Trophoblast cell (in vitro differentiated cells and primary cell): ENCODE measurements around the gene ADK.

Experiments used
- DNase-seq, 2 donors: peaks; one replicate each; pipeline ENCODE4 v3.0.0-alpha.2; 2016
- H2AFZ ChIP-seq: 2 replicates; pipeline ENCODE4 v1.6.1; 2013; ENCODE audit warnings: low read length, moderate library complexity, mild to moderate bottlenecking; ENCODE audit not compliant: insufficient read depth, poor library complexity
- H2AK5ac ChIP-seq: 2 replicates; pipeline ENCODE4 v1.6.1; 2013; ENCODE audit warnings: mild to moderate bottlenecking, low read length
- H2BK120ac ChIP-seq: 2 replicates; pipeline ENCODE4 v1.6.1; 2013; ENCODE audit warnings: low read length, mild to moderate bottlenecking, moderate library complexity; ENCODE audit not compliant: insufficient read depth, poor library complexity
- H2BK12ac ChIP-seq: 2 replicates; pipeline ENCODE4 v1.6.1; 2013; ENCODE audit warnings: mild to moderate bottlenecking, low read length, moderate library complexity
- H2BK5ac ChIP-seq: 2 replicates; pipeline ENCODE4 v1.6.1; 2013; ENCODE audit warnings: low read length, low read depth, moderate library complexity, mild to moderate bottlenecking; ENCODE audit not compliant: poor library complexity
- H3K14ac ChIP-seq: 2 replicates; pipeline ENCODE4 v1.6.1; 2013; ENCODE audit warnings: mild to moderate bottlenecking, low read length
- H3K18ac ChIP-seq: 2 replicates; pipeline ENCODE4 v1.6.1; 2013; ENCODE audit warnings: mild to moderate bottlenecking, low read length
- H3K23ac ChIP-seq: 2 replicates; pipeline ENCODE4 v1.6.1; 2013; ENCODE audit warnings: low read length
- H3K27ac ChIP-seq: 2 replicates; pipeline ENCODE4 v1.5.1; 2013; ENCODE audit warnings: low read depth, mild to moderate bottlenecking, inconsistent platforms, low read length, moderate library complexity
- H3K27me3 ChIP-seq: 2 replicates; pipeline ENCODE4 v1.6.1; 2013; ENCODE audit warnings: inconsistent platforms, mild to moderate bottlenecking, low read length, moderate library complexity; ENCODE audit not compliant: insufficient read depth
- H3K36me3 ChIP-seq, 2 experiments: 1 replicate in 1 of 2; 2 replicates in 1 of 2; pipeline ENCODE4 v1.6.1; 2013; ENCODE audit warnings: low read length in 2 of 2, mild to moderate bottlenecking in 2 of 2, moderate library complexity in 1 of 2; ENCODE audit not compliant: insufficient read depth in 2 of 2, control insufficient read depth in 1 of 2
- H3K4ac ChIP-seq: 2 replicates; pipeline ENCODE4 v1.6.1; 2013; ENCODE audit warnings: low read depth, mild to moderate bottlenecking, low read length, moderate library complexity
- H3K4me1 ChIP-seq, 2 experiments: 1 replicate in 1 of 2; 2 replicates in 1 of 2; pipeline ENCODE4 v1.6.1; 2013; ENCODE audit warnings: low read length in 2 of 2, mild to moderate bottlenecking in 2 of 2, moderate library complexity in 1 of 2; ENCODE audit not compliant: insufficient read depth in 2 of 2, control insufficient read depth in 1 of 2
- H3K4me2 ChIP-seq: 2 replicates; pipeline ENCODE4 v1.6.1; 2013; ENCODE audit warnings: inconsistent platforms, mild to moderate bottlenecking, low read length, moderate library complexity
- H3K4me3 ChIP-seq: 2 replicates; pipeline ENCODE4 v1.5.1; 2013; ENCODE audit warnings: mild to moderate bottlenecking, low read depth, low read length, inconsistent platforms
- H3K79me1 ChIP-seq: one replicate; pipeline ENCODE4 v1.6.1; 2013; ENCODE audit warnings: low read length
- H3K79me2 ChIP-seq: 2 replicates; pipeline ENCODE4 v1.6.1; 2013; ENCODE audit warnings: low read length, mild to moderate bottlenecking; ENCODE audit not compliant: control insufficient read depth, insufficient read depth, poor library complexity
- H3K9ac ChIP-seq: 2 replicates; pipeline ENCODE4 v1.6.1; 2013; ENCODE audit warnings: mild to moderate bottlenecking, low read length
- H3K9me3 ChIP-seq: 2 replicates; pipeline ENCODE4 v1.6.1; 2013; ENCODE audit warnings: low read depth, mild to moderate bottlenecking, control low read depth, inconsistent platforms, low read length; ENCODE audit not compliant: insufficient read depth
- H4K12ac ChIP-seq: 2 replicates; pipeline ENCODE4 v1.6.1; 2013; ENCODE audit warnings: low read depth, mild to moderate bottlenecking, low read length, moderate library complexity
- H4K8ac ChIP-seq: 2 replicates; pipeline ENCODE4 v1.6.1; 2013; ENCODE audit warnings: low read depth, mild to moderate bottlenecking, low read length, moderate library complexity
- H4K91ac ChIP-seq: one replicate; pipeline ENCODE4 v1.6.1; 2013; ENCODE audit warnings: low read depth, mild to moderate bottlenecking, low read length, moderate library complexity
- WGBS: extraction: QIAGEN DNeasy Blood & Tissue Kit; methylation state at CpG from one replicate; pipeline ENCODE4 v1.1.7; 2013; ENCODE audit warnings: missing lambda C conversion rate; ENCODE audit not compliant: insufficient read length, insufficient coverage; ENCODE audit errors: extremely low coverage; 5-methylcytosine and 5-hydroxymethylcytosine counted together

Gene ADK

GRCh38 chr10:74500026-74500704, 349.1 kb downstream of the ADK start:
- Histone ChIP-seq H3K4ac (no peak overlapping the region), H2AFZ (no peak overlapping the region), H4K91ac (no peak overlapping the region), H2AK5ac (no peak overlapping the region), H4K12ac (no peak overlapping the region), H3K4me3 (no peak overlapping the region), H3K18ac (no peak overlapping the region), H4K8ac (no peak overlapping the region), H2BK5ac (no peak overlapping the region), H3K9me3 (no peaks in the 10 kb centered on the region), H3K14ac (no peak overlapping the region), H3K79me2 (no peaks in the 10 kb centered on the region), H3K27ac (no peak overlapping the region), H3K4me2 (no peak overlapping the region), H3K9ac (no peak overlapping the region), H2BK120ac (no peak overlapping the region), H2BK12ac (no peak overlapping the region), H3K4me1 (no peaks in the 10 kb centered on the region), H3K27me3 (no peaks in the 10 kb centered on the region), H3K79me1 (no peaks in the 10 kb centered on the region), H3K23ac (no peak overlapping the region), H3K36me3 (no peaks in the 10 kb centered on the region)
- no CpG with 5 or more reads among the region's 4 CpGs for WGBS
- DNase-seq, result no peak

GRCh38 chr10:74500816-74501215, 349.8 kb downstream of the ADK start:
- Histone ChIP-seq H3K18ac (no peak overlapping the region), H4K8ac (no peak overlapping the region), H4K91ac (no peak overlapping the region), H3K9ac (no peak overlapping the region), H3K4ac (no peak overlapping the region), H3K79me1 (no peaks in the 10 kb centered on the region), H3K27ac (no peak overlapping the region), H3K79me2 (no peaks in the 10 kb centered on the region), H4K12ac (no peak overlapping the region), H2AK5ac (no peak overlapping the region), H3K14ac (no peak overlapping the region), H2BK12ac (no peak overlapping the region), H3K4me1 (no peaks in the 10 kb centered on the region), H2BK120ac (no peak overlapping the region), H3K4me2 (no peak overlapping the region), H3K4me3 (no peak overlapping the region), H2AFZ (no peak overlapping the region), H3K23ac (no peak overlapping the region), H2BK5ac (no peak overlapping the region), H3K36me3 (no peaks in the 10 kb centered on the region), H3K9me3 (no peaks in the 10 kb centered on the region), H3K27me3 (no peaks in the 10 kb centered on the region)
- DNase-seq, result no peak

DNA sequence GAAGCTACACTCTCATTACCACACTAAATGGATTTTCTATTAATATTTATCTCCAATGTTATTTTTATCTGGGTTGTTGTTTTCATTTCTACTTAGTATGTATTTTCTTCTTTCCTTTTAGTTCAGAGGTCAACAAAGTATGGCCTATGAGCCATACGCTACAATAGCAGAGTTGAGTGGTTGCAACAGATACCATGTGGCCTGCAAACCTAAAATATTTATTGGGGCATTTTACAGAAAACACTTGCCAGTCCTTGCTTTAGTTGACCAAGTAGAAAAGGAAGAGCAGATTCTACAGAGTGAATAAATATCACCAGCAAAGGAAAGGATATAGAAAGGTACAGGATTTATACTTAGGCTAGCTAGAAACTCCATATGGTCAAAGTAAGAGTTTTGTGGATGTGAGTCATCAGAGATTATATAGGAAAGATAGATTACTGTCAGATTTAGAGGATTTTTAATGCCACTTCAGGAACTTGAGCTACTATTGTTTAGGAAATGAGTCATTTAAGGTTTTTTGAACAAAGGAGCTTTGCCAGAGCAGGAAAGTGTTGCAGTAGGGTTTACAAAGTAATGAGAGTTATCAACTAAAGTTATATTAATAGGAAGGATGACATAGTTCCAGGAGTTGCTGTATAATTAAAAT, 352.1 kb downstream of the ADK start:
- H4K12ac ChIP-seq, result no peak overlapping the region
- no peaks in the 10 kb centered on the region for H3K27me3 ChIP-seq
- H2AFZ ChIP-seq, result no peak overlapping the region
- H3K4ac ChIP-seq, result no peak overlapping the region
- no peaks in the 10 kb centered on the region for H3K79me2 ChIP-seq
- H3K9ac ChIP-seq, result no peak overlapping the region
- H3K4me1 ChIP-seq, result no peaks in the 10 kb centered on the region
- no peak overlapping the region for H2AK5ac ChIP-seq
- no peak overlapping the region for H3K4me3 ChIP-seq
- WGBS, result no CpG with 5 or more reads among the region's 1 CpG
- no peak overlapping the region for H3K18ac ChIP-seq
- no peak overlapping the region for H4K8ac ChIP-seq
- H3K14ac ChIP-seq, result no peak overlapping the region
- no peak overlapping the region for H2BK12ac ChIP-seq
- no peak overlapping the region for H3K23ac ChIP-seq
- DNase-seq, result no peak
- H3K9me3 ChIP-seq, result no peaks in the 10 kb centered on the region
- no peak overlapping the region for H2BK120ac ChIP-seq
- no peak overlapping the region for H2BK5ac ChIP-seq
- H3K4me2 ChIP-seq, result no peak overlapping the region
- no peaks in the 10 kb centered on the region for H3K79me1 ChIP-seq
- H3K36me3 ChIP-seq, result no peaks in the 10 kb centered on the region
- no peak overlapping the region for H3K27ac ChIP-seq
- no peak overlapping the region for H4K91ac ChIP-seq

DNA sequence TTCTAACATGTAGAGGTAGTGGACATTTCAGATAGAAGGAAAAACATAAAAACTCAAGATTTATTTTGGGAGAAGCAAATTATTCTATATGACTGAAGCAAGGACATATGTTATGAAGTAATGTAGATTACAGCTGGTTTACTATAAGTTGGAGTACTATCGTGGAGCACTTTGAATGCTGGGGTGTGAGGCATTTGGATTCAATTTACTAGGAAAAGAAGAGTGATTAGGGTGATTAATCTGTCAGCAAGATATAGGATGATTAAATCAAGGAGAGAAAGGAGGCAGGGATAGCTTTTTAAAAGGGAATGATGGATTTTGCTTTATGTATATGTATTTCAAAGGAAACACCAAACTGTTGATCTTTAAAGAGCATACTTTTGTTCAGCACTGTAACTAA, 356.9 kb downstream of the ADK start:
- Histone ChIP-seq H3K36me3 (no peaks in the 10 kb centered on the region), H2AK5ac (no peak overlapping the region), H3K4me3 (no peak overlapping the region), H2BK120ac (no peak overlapping the region), H3K4me1 (no peaks in the 10 kb centered on the region), H3K9me3 (peaks cover 1% of the 10 kb centered on the region), H3K9ac (no peak overlapping the region), H3K27me3 (no peaks in the 10 kb centered on the region), H3K4ac (no peak overlapping the region), H4K91ac (no peak overlapping the region), H2BK12ac (no peak overlapping the region), H3K4me2 (no peak overlapping the region), H4K12ac (no peak overlapping the region), H3K79me1 (no peaks in the 10 kb centered on the region), H3K14ac (no peak overlapping the region), H3K79me2 (no peaks in the 10 kb centered on the region), H4K8ac (no peak overlapping the region), H3K18ac (no peak overlapping the region), H2AFZ (no peak overlapping the region), H3K27ac (no peak overlapping the region), H3K23ac (no peak overlapping the region), H2BK5ac (no peak overlapping the region)
- DNase-seq, result no peak
- no CpG with 5 or more reads among the region's 1 CpG for WGBS
